Vagina (tissue), 2 donors: ENCODE results near the gene TTLL5. TPM values are rescaled to one million over a fixed set of nuclear protein-coding genes. Genes with fewer than 3 reads are reported as not detected.

Experiments used
- DNase-seq, 2 donors: peaks; one replicate each; pipeline ENCODE4 v3.0.0-alpha.2; 2017; ENCODE audit errors: extremely low spot score in 2 of 2
- H3K27ac ChIP-seq: fragments of 200-600 bp; sonication (generic); one replicate; pipeline ENCODE4 v1.5.1; 2019
- H3K27me3 ChIP-seq: fragments of 200-600 bp; sonication (generic); one replicate; pipeline ENCODE4 v1.5.1; 2019
- H3K36me3 ChIP-seq, 2 donors: fragments of 200-600 bp; sonication (generic); one replicate each; pipeline ENCODE4 v1.5.1; 2017 to 2019
- H3K4me1 ChIP-seq: fragments of 200-600 bp; sonication (generic); one replicate; pipeline ENCODE4 v1.5.1; 2019
- H3K4me3 ChIP-seq, 2 donors: fragments of 200-600 bp; sonication (generic); 1 replicate in 1 of 2; 2 replicates in 1 of 2; pipeline ENCODE4 v1.5.1; 2016 to 2019
- H3K9me3 ChIP-seq: fragments of 200-600 bp; sonication (generic); one replicate; pipeline ENCODE4 v1.5.1; 2019
- POLR2A ChIP-seq, 2 donors: fragments of 450-650 bp; IDR thresholded peaks; one replicate each; pipeline ENCODE4 v1.6.1; 2017; ENCODE audit warnings: antibody characterized with exemption in 2 of 2, mild to moderate bottlenecking in 2 of 2, moderate library complexity in 2 of 2
- POLR2AphosphoS5 ChIP-seq, 2 donors: sonication (generic); formaldehyde crosslinking; IDR thresholded peaks; one replicate each; pipeline ENCODE4 v1.9.0; 2017; ENCODE audit warnings: antibody characterized with exemption in 2 of 2, mild to moderate bottlenecking in 2 of 2, low read depth in 1 of 2; ENCODE audit not compliant: insufficient read depth in 1 of 2
- intact Hi-C: fragments of 100-400 bp; cut with DNase I; formaldehyde crosslinking; loops from one replicate; pipeline ENCODE4 v1.15.1; 2023
- total RNA-seq: library from RNA; depleted of rRNA; stranded (reverse); fragments of >200 nt; gene quantifications from one replicate; pipeline ENCODE4 v1.2.3, GENCODE V29; 2016
- TF ChIP-seq, protein P1 (sequence below), 3 experiments: fragments of 450-650 bp in 2 of 3; fragments of 200-600 bp in 1 of 3; sonication (generic) in 1 of 3; IDR thresholded peaks; one replicate each; pipeline ENCODE4 v1.5.1; 2017 to 2019; ENCODE audit warnings: antibody characterized with exemption in 3 of 3, mild to moderate bottlenecking in 2 of 3, moderate library complexity in 2 of 3

TTLL5 gene
- total RNA-seq, 1 donor from 2014 or later, result 43.0 TPM

DNA sequence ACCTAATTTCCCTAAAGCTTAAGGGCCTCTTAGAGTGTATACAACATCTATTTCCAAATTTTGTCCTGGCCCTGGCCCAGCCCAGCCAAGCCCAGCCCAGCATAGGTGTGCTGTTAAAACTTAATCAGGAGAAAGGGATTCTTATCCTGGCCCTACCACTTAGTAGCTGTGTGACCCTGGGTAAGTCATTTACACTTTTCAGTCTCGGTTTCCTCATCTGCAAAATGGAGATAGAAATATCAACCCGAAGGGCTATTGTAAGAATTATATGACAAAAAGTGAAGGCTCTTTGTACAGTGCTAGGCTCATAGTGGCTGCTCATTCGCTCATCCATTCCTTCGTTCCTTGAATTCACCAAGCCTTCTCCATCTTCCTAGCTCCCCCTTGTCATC lies 812 bp upstream of the TTLL5 start:
- no peak for DNase-seq
- TF ChIP-seq, protein P1, sequence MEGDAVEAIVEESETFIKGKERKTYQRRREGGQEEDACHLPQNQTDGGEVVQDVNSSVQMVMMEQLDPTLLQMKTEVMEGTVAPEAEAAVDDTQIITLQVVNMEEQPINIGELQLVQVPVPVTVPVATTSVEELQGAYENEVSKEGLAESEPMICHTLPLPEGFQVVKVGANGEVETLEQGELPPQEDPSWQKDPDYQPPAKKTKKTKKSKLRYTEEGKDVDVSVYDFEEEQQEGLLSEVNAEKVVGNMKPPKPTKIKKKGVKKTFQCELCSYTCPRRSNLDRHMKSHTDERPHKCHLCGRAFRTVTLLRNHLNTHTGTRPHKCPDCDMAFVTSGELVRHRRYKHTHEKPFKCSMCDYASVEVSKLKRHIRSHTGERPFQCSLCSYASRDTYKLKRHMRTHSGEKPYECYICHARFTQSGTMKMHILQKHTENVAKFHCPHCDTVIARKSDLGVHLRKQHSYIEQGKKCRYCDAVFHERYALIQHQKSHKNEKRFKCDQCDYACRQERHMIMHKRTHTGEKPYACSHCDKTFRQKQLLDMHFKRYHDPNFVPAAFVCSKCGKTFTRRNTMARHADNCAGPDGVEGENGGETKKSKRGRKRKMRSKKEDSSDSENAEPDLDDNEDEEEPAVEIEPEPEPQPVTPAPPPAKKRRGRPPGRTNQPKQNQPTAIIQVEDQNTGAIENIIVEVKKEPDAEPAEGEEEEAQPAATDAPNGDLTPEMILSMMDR (IDR thresholded peaks at IDR 0.05), result no peak
- TF ChIP-seq POLR2AphosphoS5 (IDR thresholded peaks at IDR 0.05; ENCODE audit: insufficient read depth in 1 of 2, low read depth in 1 of 2) (no peak), POLR2A (IDR thresholded peaks at IDR 0.05) (no peak)
- intact Hi-C loops, result no loop called here
- Histone ChIP-seq H3K27ac (peak overlapping the region; percentile 89), H3K27me3 (no peaks in the 10 kb centered on the region), H3K36me3 (peaks cover 0 to 15% of the 10 kb centered on the region in 2 donors), H3K4me3 (peak overlapping the region; percentile 76 to 97), H3K9me3 (no peaks in the 10 kb centered on the region), H3K4me1 (peaks cover 23% of the 10 kb centered on the region)

DNA sequence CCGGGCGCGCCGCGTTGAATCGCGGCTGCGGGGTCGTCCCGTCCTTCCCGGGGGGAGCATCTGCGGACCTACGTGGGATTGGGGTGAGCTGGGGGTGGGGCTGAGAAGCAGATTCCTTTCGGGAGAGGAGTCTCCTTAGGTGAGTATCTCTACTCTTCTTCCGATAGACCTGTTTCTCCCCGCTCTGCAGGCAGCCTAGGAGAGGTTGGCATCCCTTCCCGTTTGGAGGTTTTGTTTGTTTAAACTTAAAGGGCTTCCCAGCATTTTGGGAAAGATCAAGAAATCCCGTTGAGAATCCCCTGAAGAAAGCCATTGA lies 411 bp downstream of the TTLL5 start:
- TF ChIP-seq, protein P1 (IDR thresholded peaks at IDR 0.05), result no peak
- TF ChIP-seq POLR2A (IDR thresholded peaks at IDR 0.05) (no peak), POLR2AphosphoS5 (IDR thresholded peaks at IDR 0.05; ENCODE audit: insufficient read depth in 1 of 2, low read depth in 1 of 2) (no peak)
- Histone ChIP-seq H3K4me3 (peak overlapping the region; percentile 76 to 97), H3K36me3 (peaks cover 0 to 12% of the 10 kb centered on the region in 2 donors), H3K27me3 (no peaks in the 10 kb centered on the region), H3K4me1 (peaks cover 23% of the 10 kb centered on the region), H3K9me3 (no peaks in the 10 kb centered on the region), H3K27ac (peak overlapping the region; percentile 89)
- DNase-seq, result no peak
- intact Hi-C loops, result no loop called here

DNA sequence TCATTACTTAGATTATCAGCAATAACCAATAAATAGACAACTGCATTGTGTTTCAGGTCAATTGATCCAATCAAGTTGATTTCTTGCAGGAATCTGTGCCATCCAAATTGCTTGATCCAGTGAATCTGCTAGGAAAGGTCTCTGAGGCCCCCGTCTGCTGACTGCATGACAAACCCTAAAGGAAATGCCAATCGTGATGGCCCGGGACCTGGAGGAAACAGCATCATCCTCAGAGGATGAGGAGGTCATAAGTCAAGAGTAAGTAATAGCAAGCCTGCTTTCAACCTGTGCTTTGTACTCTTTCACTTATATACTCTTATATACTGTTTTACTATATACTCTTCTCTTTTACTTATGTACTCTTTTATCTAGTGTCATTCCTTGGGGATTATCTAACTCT lies 1.9 kb downstream of the TTLL5 start:
- no peaks in the 10 kb centered on the region for H3K9me3 ChIP-seq
- H3K4me3 ChIP-seq, result no peak overlapping the region
- TF ChIP-seq, protein P1 (IDR thresholded peaks at IDR 0.05), result no peak
- TF ChIP-seq POLR2AphosphoS5 (IDR thresholded peaks at IDR 0.05; ENCODE audit: insufficient read depth in 1 of 2, low read depth in 1 of 2) (no peak), POLR2A (IDR thresholded peaks at IDR 0.05) (no peak)
- intact Hi-C loops, result no loop called here
- H3K27me3 ChIP-seq, result no peaks in the 10 kb centered on the region
- no peak overlapping the region for H3K27ac ChIP-seq
- H3K36me3 ChIP-seq, result peaks cover 0 to 9% of the 10 kb centered on the region in 2 donors
- no peak for DNase-seq
- H3K4me1 ChIP-seq, result peaks cover 23% of the 10 kb centered on the region

DNA sequence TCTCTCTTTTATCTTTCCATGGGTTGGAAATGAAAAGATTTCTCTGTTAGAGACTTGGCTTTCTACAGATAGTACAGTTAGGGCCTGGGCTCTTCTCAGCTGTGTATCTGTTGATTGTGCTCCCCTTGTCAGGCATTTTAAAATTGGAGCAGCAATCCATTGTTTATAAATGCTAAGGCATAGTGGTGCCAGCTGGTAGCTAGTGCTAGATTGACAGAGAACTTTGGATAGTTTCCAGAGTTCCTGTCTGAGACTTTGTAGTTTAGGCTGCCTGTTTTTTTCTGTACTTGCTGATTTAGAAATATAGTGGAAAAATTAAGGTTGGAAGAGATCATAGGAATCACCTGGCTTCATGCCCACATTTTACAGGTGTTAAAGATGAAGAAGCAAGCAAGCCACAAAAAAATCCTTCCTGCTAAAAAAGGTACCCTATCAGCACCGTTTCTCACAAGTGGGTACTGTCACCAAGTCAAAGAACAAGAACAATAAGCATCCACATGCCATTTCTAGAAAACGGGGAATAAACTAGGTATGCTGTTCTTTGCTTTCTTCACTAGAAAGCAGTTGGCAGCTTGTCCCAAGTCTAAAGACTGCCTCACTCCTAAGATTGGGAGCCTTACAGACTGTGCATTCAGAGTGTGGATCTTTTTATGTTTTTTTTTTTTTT lies 6.2 kb downstream of the TTLL5 start:
- H3K4me3 ChIP-seq, result no peak overlapping the region
- peaks cover 5% of the 10 kb centered on the region for H3K4me1 ChIP-seq
- peaks cover 0 to 26% of the 10 kb centered on the region in 2 donors for H3K36me3 ChIP-seq
- H3K9me3 ChIP-seq, result no peaks in the 10 kb centered on the region
- H3K27ac ChIP-seq, result no peak overlapping the region
- no peak for TF ChIP-seq POLR2A (IDR thresholded peaks at IDR 0.05)
- DNase-seq, result no peak
- intact Hi-C loops, result no loop called here
- no peaks in the 10 kb centered on the region for H3K27me3 ChIP-seq

DNA sequence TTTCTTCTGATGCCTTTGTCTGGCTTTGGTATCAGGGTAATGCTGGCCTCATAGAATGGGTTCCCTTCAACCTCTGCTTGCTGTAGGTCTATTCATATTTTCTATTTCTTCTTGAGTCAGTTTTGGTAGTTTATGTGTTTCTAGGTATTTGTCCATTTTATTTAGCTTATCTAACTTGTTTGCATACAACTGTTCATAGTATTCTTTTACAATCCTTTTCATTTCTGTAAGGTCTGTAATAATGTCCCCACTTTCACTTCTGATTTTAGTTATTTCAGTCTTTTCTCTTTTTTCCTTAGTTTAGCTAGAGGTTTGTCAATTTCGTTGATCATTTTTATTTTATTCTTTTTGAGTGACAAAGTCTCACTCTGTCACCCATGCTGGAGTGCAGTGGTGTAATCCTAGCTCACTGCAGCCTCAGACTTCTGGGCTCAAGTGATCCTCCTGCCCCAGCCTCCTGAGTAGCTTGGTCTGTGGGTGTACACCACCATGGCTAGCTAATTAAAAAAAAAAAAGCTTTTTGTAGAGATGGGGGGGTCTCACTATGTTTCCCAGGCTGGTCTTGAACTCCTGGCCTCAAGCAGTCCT lies 11.7 kb downstream of the TTLL5 start:
- Histone ChIP-seq H3K27ac (no peak overlapping the region), H3K36me3 (peaks cover 0 to 18% of the 10 kb centered on the region in 2 donors), H3K9me3 (no peaks in the 10 kb centered on the region), H3K4me1 (no peaks in the 10 kb centered on the region), H3K4me3 (no peak overlapping the region), H3K27me3 (no peaks in the 10 kb centered on the region)
- DNase-seq, result no peak
- intact Hi-C loops, result no loop called here
- TF ChIP-seq, protein P1 (IDR thresholded peaks at IDR 0.05), result no peak
- TF ChIP-seq POLR2AphosphoS5 (IDR thresholded peaks at IDR 0.05; ENCODE audit: insufficient read depth in 1 of 2, low read depth in 1 of 2) (no peak), POLR2A (IDR thresholded peaks at IDR 0.05) (no peak)
